Daoy (cell line): ENCODE results near the gene TMEM94. TPM values are rescaled to one million over a fixed set of nuclear protein-coding genes. Genes with fewer than 3 reads are reported as not detected.
"Not testable (repeated sequence)": the region's sequence is repeated elsewhere in the genome, so short reads cannot be mapped to it uniquely, and the experiment has no call there.

Experiments
- DNase-seq: peaks from one replicate; pipeline ENCODE4 v3.0.0-alpha.2; 2015; ENCODE audit warnings: low read depth
- total RNA-seq: library from RNA; depleted of rRNA; stranded (reverse); fragments of >200 nt; shearing (Covaris generic); gene quantifications from 2 replicates; pipeline ENCODE4 v1.2.3, GENCODE V29; 2014

TMEM94 gene
- total RNA-seq, 1 experiment from 2014 or later, result 30.5 TPM

DNA sequence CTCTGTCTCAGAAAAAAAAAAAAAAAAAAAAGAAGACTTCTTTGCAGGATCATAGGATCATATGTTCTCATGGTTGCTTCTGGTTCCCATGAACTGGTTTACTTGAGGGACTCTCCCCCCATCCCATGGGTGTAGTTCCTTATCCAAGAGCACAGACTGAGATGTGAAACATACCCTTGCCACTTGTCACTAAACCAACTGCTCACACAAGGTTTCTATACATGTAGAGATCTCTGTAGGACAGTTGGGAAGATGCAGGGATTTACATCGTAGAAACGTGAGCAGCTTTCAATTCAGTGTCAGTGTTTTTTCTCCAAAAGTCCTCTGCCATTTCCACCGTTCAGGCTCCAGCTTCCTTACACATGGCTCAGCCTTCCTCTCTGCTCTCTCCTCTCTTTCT lies 11.1 kb upstream of the TMEM94 start:
- DNase-seq, result no peak

- DNase-seq, result not testable (repeated sequence)
Measured at GRCh38 chr17:75445896-75446295, 10.5 kb upstream of the TMEM94 start.

GRCh38 chr17:75447951-75448856 lies 8.2 kb upstream of the TMEM94 start:
- no peak for DNase-seq

- DNase-seq, result no peak
Measured at GRCh38 chr17:75450270-75450669, 6.2 kb upstream of the TMEM94 start.

DNA sequence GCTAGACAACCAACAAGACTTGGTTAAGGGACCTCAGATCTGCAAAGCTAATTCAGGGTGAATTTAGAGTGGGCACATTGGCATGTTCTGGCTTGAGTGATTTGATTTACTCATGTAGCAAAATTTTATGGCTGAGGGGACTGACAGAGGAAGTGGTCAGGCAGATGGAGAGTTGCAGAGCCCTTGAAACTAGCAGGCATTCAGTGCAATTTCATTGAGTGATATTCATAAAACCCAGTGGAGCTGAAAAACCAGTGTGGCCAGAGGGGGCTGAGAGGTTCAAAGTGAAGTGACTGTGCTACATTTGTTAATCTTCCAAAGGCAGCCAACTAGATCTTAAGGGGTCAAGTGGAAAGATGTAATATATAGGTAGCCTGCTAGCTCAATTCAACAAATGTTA lies 2.2 kb upstream of the TMEM94 start:
- DNase-seq, result no peak

DNA sequence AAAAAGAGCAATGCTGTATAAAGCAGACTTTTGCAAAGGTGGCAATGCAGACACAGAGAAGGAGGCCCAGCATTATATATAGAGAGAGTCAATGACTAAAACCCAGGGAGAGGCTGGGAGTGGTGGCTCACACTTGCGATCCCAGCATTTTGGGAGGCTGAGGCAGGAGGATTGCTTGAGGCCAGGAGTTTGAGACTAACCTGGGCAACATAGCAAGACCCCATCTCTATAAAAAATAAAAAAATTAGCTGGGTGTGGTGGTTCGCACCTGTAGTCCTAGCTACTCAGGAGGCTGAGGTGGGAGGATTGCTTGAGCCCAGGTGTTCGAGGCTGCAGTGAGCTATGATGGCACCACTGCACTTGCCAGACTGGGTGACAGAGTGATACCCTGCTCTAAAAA lies 1.8 kb upstream of the TMEM94 start:
- DNase-seq, result not testable (repeated sequence)

- no peak for DNase-seq
Measured at GRCh38 chr17:75456039-75456416, 407 bp upstream of the TMEM94 start.

GRCh38 chr17:75457047-75457654 lies 716 bp downstream of the TMEM94 start:
- peak; percentile 68 for DNase-seq

DNA sequence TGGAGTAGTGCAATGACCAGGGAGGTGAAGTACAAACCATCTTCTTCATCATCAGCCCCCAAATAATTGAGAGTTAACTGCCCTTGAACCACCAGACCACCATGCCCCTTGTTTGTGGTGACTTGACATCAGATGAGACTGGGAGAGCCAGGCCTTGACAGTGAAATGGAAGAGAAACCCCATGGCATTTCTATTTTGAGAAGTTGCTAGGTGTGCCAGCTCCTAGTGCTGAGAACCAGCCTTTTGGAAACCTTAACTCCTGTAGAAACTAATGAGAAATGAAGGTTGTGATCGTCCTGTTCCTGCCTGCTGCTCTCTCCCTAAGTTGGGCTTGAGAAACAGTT lies 2.8 kb downstream of the TMEM94 start:
- DNase-seq, result no peak

DNA sequence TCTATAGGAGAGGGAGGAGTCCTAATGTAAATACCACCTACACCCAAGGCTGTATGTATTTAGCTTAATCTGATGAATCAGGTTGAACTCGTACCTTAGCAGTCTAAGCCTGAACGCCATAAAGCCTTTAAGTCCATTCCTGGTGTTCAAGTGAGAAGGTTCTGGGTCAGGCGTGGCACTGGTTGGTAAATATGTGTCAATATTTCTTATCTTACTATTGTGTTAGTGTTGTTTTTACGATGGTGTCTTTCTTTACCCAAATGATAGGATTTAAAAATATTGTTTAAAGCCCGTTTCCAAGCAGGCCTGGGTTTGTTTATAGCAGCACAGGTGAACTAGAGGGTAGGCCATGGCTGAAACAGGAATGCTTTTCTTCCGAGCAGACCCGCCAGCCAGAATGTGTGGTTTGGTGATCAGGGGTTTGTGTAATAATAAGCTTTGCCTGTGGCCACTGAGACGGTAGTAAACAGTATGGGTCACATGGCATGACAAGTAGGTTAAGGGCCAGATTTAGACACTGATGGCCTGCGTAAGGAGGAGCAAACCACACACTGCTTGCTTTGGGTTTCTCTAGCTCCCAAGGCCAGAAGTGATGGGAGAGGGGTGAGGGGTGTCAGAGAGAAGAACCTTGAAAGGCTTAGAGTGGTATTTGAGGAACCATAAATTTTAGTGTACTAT lies 3.3 kb downstream of the TMEM94 start:
- peak; percentile 27 for DNase-seq

- no peak for DNase-seq
Measured at GRCh38 chr17:75460295-75460694, 3.9 kb downstream of the TMEM94 start.

DNA sequence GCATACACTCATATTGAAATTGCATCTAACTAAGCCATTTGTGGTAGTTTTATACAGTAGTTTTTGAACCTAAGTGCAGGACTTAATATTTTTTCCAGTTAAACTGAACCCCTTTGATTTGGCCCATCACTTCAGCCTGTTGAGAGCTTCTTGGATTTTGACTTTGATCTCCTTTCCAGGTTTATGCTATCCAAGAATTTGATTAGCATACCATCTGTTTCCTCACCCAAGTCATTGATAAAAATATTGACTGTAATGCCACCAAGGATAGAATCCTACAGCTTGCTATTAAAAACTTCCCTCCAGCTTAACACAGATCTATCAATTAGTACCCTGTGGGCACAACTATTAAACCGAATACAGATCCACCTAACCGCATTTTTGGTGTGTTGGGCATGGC lies 7.2 kb downstream of the TMEM94 start:
- DNase-seq, result no peak

- no peak for DNase-seq
Measured at GRCh38 chr17:75465039-75465438, 8.6 kb downstream of the TMEM94 start.

DNA sequence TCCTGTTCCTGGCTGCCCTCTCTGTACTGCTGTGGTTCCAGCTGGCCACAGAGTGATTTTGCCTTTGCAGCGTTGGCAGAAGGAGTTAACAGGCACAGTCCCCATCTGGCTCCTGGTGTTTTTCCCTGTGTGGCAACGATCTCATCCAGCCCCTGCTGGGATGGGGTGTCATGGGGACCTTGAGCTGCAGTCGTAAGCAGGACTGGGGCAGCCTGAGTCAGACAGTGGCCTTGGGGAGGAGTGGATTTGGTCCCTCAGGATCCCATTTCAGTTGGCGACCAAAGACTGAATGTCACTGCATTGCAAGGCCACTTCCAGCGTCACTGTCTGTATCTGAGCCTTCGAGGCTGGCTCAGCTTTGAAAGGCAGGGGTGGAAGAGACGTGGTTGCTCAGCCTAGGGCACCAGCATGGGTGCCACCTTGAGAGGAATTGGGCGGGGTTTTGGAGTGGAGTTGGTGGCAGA lies 11.9 kb downstream of the TMEM94 start:
- no peak for DNase-seq

DNA sequence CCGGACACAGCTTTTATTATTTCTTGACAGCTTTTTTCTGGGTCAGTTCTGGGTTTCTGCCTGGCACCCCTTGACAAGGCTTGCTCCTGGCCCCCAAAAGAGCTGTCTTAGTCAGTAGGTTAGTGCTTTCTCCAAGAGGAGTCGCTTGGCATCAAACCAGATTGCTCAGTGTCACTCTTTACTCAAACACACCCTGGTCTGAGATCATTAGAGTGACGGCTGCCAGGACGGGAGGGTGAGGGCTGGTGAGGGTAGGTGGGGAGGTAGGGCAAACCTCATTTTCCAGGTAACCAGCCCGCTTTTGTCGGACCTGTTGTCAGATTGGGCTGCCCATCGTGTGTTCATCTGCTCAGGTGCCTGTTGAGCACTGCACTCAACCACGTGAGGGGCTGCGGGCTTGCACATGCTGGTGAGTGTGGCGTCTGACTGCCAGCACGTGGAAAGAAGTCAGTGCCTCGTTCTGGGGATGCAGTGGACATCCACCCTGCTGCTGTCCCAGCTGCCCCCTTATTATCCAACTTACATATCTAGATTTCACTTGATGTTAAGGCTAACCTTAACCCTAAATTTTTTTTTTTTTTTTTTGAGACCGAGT lies 12.4 kb downstream of the TMEM94 start:
- DNase-seq, result no peak

- DNase-seq, result no peak
Measured at GRCh38 chr17:75471207-75471606, 14.8 kb downstream of the TMEM94 start.

DNA sequence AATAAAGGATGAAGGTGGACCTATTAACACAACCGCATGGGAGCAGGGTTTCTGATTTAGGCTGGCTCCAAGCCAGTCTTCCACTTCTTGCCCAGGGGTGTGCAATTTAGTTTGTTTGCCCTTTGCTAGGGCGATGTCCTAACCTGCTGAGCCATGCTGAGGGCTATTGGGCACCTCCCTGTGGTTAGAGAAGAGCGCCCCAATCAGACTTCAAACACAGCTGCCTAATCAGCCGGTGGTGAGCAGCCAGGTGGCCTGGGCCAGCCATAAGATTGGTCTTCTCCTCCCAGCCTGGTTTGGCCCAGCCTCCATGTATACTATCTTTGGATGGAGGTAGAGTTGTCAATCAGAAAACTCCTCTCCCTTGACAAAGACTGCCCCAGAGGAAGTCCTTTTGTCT lies 15.7 kb downstream of the TMEM94 start:
- DNase-seq, result no peak

DNA sequence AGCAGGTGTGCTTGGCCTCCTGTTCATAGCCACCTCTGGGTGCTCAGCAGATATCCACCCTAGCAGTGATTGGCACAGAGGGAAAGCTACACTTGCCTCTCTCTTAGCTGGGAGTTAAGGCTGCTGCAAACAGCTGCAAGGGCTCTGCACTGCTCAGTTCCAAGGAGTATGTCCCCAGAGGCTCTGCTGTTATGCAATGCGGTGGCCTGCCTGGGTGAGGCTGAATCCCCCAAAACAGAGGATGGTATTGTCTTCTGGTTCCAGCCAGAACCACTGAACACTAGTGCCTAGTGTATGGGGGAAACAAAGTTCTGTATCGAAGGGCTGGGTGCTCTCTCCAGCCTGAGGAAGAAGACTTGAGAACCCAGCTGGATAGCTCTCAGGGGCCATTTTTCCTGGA lies 16.8 kb downstream of the TMEM94 start:
- no peak for DNase-seq

DNA sequence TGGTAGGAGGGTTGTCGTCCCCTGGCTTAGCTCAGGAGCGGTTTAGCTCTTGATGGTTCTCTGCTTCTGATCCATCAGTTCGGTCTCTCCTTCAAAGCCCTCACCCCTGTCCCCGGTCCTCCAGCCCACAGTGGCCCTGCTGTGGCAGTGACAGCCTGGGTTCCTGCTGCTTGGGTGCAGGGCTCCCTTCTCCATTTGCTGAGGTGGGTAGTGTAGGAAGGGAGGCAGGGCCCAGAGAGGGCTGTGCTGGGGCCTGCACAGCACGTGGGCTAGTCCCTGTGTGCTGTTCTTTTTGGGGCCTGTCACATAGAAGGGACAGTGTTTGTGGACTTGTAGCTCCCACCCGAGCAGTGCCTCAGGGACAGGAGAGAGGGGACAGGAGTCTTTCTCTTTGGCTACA lies 18.3 kb downstream of the TMEM94 start:
- DNase-seq, result no peak

GRCh38 chr17:75475144-75475835 lies 18.9 kb downstream of the TMEM94 start:
- no peak for DNase-seq

GRCh38 chr17:75475851-75476250 lies 19.4 kb downstream of the TMEM94 start:
- DNase-seq, result no peak

GRCh38 chr17:75476271-75476671 lies 19.8 kb downstream of the TMEM94 start:
- DNase-seq, result no peak
